Measurements from ENCODE around the gene ASB2. TPM values are rescaled to one million over a fixed set of nuclear protein-coding genes. Genes with fewer than 3 reads are reported as not detected.

Gene ASB2
- total RNA-seq, 1 donor from 2014 or later: 24.1 TPM

DNA sequence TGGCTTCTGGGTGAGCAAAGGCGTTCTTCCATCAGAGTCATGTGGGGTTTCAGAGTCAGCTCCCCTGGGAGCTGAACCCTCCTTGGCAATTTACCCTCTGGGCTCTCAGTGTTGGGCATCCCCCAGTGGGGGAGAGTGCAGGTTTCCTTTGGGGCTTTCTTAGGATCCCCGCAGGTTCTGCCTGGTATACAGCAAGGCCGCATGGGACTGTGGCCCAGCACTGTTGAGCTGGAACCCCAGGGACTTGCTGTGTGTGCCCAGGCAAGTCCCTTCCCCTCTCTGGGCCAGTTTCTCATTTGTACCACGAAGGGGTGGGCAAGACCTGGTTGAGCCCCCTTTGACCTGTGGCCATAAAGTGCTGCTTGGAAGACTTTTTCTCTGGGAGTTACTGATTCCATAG lies 43.7 kb downstream of the ASB2 start:
- no peak for TF ChIP-seq POLR2A (IDR thresholded peaks at IDR 0.05)
- TF ChIP-seq POLR2AphosphoS5 (IDR thresholded peaks at IDR 0.05; ENCODE audit: insufficient read depth in 1 of 2, low read depth in 1 of 2): no peak
- no peak for TF ChIP-seq CTCF (IDR thresholded peaks at IDR 0.05)
- Histone ChIP-seq H3K9me3 (no peaks in the 10 kb centered on the region), H3K36me3 (no peaks in the 10 kb centered on the region), H3K27ac (no peak overlapping the region), H3K27me3 (no peaks in the 10 kb centered on the region), H3K4me1 (no peaks in the 10 kb centered on the region), H3K4me3 (no peak overlapping the region)
- DNase-seq (ENCODE audit: extremely low spot score in 2 of 2): no peak
- intact Hi-C loops (cut with DNase I): no loop called here

DNA sequence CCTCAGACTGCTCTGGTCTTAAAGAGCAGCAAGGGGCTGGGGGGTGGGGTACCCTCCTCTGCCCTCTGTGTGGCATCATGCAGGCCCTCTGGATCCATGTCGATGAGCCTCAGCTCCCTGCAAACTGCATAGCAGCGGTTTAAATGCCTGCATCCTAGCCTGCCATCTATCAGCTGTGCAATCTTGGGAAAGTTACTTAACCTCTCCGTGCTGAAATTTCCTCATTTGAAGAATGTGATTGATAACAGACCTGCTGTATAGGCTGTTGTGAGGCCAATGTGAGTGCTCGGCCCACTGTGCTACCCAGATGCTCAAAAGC lies 45.4 kb downstream of the ASB2 start:
- no peaks in the 10 kb centered on the region for H3K36me3 ChIP-seq
- DNase-seq (ENCODE audit: extremely low spot score in 2 of 2): no peak
- H3K4me3 ChIP-seq: no peak overlapping the region
- H3K4me1 ChIP-seq: no peaks in the 10 kb centered on the region
- H3K27ac ChIP-seq: no peak overlapping the region
- H3K27me3 ChIP-seq: no peaks in the 10 kb centered on the region
- H3K9me3 ChIP-seq: no peaks in the 10 kb centered on the region
- TF ChIP-seq CTCF (IDR thresholded peaks at IDR 0.05): no peak
- no peak for TF ChIP-seq POLR2AphosphoS5 (IDR thresholded peaks at IDR 0.05; ENCODE audit: insufficient read depth in 1 of 2, low read depth in 1 of 2)
- intact Hi-C loops (cut with DNase I): no loop called here

- H3K4me3 ChIP-seq: no peak overlapping the region
- H3K4me1 ChIP-seq: no peaks in the 10 kb centered on the region
- no peaks in the 10 kb centered on the region for H3K9me3 ChIP-seq
- DNase-seq (ENCODE audit: extremely low spot score in 2 of 2): no peak
- intact Hi-C loops (cut with DNase I): no loop called here
- H3K27me3 ChIP-seq: no peaks in the 10 kb centered on the region
- H3K27ac ChIP-seq: no peak overlapping the region
- no peaks in the 10 kb centered on the region for H3K36me3 ChIP-seq
- TF ChIP-seq POLR2A (IDR thresholded peaks at IDR 0.05) (no peak), CTCF (IDR thresholded peaks at IDR 0.05) (no peak), POLR2AphosphoS5 (IDR thresholded peaks at IDR 0.05; ENCODE audit: insufficient read depth in 1 of 2, low read depth in 1 of 2) (no peak)
Observed at GRCh38 chr14:93930296-93930988, 45.9 kb downstream of the ASB2 start.

DNA sequence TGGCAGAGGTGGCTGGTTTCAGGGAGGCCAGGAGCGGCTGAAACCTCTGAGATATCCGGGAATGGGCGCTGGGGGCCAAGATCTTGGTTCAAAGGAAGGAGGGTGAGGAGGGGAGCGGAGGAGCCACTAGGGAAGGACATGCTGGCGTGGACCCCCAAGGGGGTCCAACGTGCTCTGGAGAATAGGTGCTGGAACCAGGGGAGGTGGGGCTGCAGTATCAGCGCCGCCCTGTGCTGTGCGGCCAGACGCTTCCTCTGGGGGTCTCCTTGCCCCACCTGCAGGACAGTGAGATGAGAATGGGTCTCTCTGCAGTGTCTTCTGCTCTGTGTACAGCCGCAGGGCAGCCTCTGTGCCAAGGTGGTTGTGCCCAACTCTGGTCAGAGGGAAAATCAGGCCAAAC lies 46.7 kb downstream of the ASB2 start:
- no peaks in the 10 kb centered on the region for H3K4me1 ChIP-seq
- no peaks in the 10 kb centered on the region for H3K36me3 ChIP-seq
- intact Hi-C loops (cut with DNase I): no loop called here
- no peak for DNase-seq (ENCODE audit: extremely low spot score in 2 of 2)
- no peaks in the 10 kb centered on the region for H3K27me3 ChIP-seq
- no peak overlapping the region for H3K4me3 ChIP-seq
- H3K27ac ChIP-seq: no peak overlapping the region
- H3K9me3 ChIP-seq: no peaks in the 10 kb centered on the region
- TF ChIP-seq POLR2AphosphoS5 (IDR thresholded peaks at IDR 0.05; ENCODE audit: insufficient read depth in 1 of 2, low read depth in 1 of 2): no peak
- no peak for TF ChIP-seq POLR2A (IDR thresholded peaks at IDR 0.05)
- no peak for TF ChIP-seq CTCF (IDR thresholded peaks at IDR 0.05)

DNA sequence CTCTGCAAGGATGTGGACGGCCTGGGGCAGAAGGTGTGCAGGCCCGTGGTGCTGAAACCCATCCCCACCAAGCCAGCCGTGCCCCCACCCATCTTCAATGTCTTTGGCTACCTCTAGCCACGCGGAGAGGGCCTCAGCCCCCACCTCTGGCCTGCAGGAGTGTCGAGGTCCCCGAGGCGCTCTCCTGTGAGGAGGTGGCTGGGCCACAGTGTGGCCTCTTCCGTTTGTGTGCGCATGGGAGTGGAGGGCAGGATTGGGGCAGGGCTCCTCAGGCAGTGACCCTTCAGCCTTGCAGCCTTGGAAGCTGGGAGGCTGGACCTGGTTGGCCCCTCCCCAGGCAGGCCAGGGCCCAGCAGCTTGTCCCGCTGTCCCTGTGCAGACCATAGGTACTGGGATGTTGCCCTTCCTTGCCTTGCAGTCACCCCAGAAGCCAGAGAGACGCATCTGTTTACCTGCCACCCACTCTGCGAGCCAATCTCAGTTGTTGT lies 47.3 kb downstream of the ASB2 start:
- H3K9me3 ChIP-seq: no peaks in the 10 kb centered on the region
- H3K27me3 ChIP-seq: no peaks in the 10 kb centered on the region
- no peak overlapping the region for H3K27ac ChIP-seq
- H3K4me3 ChIP-seq: no peak overlapping the region
- DNase-seq (ENCODE audit: extremely low spot score in 2 of 2): no peak
- no peaks in the 10 kb centered on the region for H3K4me1 ChIP-seq
- H3K36me3 ChIP-seq: no peaks in the 10 kb centered on the region
- intact Hi-C loops (cut with DNase I): no loop called here
- TF ChIP-seq CTCF (IDR thresholded peaks at IDR 0.05) (no peak), POLR2A (IDR thresholded peaks at IDR 0.05) (no peak), POLR2AphosphoS5 (IDR thresholded peaks at IDR 0.05; ENCODE audit: insufficient read depth in 1 of 2, low read depth in 1 of 2) (no peak)
